Neural cell (in vitro differentiated cells): ENCODE data around the gene RSU1. TPM values are rescaled to one million over a fixed set of nuclear protein-coding genes. Genes with fewer than 3 reads are reported as not detected.
A peak's percentile ranks its signal among the peaks of the same experiment; 100 is the strongest.

Experiments used
- H2AFZ ChIP-seq: fragments of 200-600, 300-800 bp; sonication (generic), shearing (Covaris generic); 2 replicates; pipeline ENCODE4 v1.6.0; 2014; ENCODE audit warnings: low read depth, mild to moderate bottlenecking, antibody characterized with exemption, low read length, moderate library complexity
- H3F3A ChIP-seq: fragments of 200-600 bp; shearing (Covaris generic); 2 replicates; pipeline ENCODE4 v1.6.1; 2016; ENCODE audit warnings: mild to moderate bottlenecking, moderate library complexity, mixed read lengths, antibody characterized with exemption, low read length; ENCODE audit not compliant: insufficient read depth, poor library complexity, severe bottlenecking
- H3K27ac ChIP-seq: fragments of 200-600, 300-800 bp; sonication (generic), shearing (Covaris generic); 2 replicates; pipeline ENCODE4 v1.5.1; 2014; ENCODE audit warnings: mild to moderate bottlenecking, low read length, moderate library complexity
- H3K27me3 ChIP-seq: fragments of 300-800, 200-600 bp; sonication (generic), shearing (Covaris generic); 2 replicates; pipeline ENCODE4 v1.6.0; 2014; ENCODE audit warnings: mild to moderate bottlenecking, low read depth, low read length, moderate library complexity; ENCODE audit not compliant: insufficient read depth
- H3K36me3 ChIP-seq: fragments of 300-800, 200-600 bp; sonication (generic), shearing (Covaris generic); 2 replicates; pipeline ENCODE4 v1.5.1; 2014; ENCODE audit warnings: mild to moderate bottlenecking, antibody characterized with exemption, low read length, moderate library complexity; ENCODE audit not compliant: insufficient read depth
- H3K4me2 ChIP-seq: fragments of 300-800, 200-600 bp; sonication (generic), shearing (Covaris generic); 2 replicates; pipeline ENCODE4 v1.6.0; 2014; ENCODE audit warnings: mild to moderate bottlenecking, low read length
- H3K4me3 ChIP-seq: fragments of 300-800, 200-600 bp; sonication (generic), shearing (Covaris generic); 2 replicates; pipeline ENCODE4 v1.5.1; 2014; ENCODE audit warnings: mild to moderate bottlenecking, low read length, moderate library complexity
- H3K79me2 ChIP-seq: fragments of 200-600 bp; shearing (Covaris generic); replicated peaks from 2 replicates; pipeline ENCODE4 v1.6.0; 2014; ENCODE audit warnings: mild to moderate bottlenecking, low read length, moderate library complexity; ENCODE audit not compliant: insufficient read depth
- H3K9ac ChIP-seq: fragments of 300-800, 200-600 bp; sonication (generic), shearing (Covaris generic); 2 replicates; pipeline ENCODE4 v1.6.1; 2016; ENCODE audit warnings: mild to moderate bottlenecking, low read length, mixed read lengths
- H3K9me2 ChIP-seq: fragments of 200-600 bp; shearing (Covaris generic); 2 replicates; pipeline ENCODE4 v1.6.1; 2016; ENCODE audit warnings: mild to moderate bottlenecking, low read length, mixed read lengths; ENCODE audit not compliant: insufficient read depth
- H3K9me3 ChIP-seq: fragments of 200-600, 300-800 bp; sonication (generic), shearing (Covaris generic); 2 replicates; pipeline ENCODE4 v1.6.1; 2016; ENCODE audit warnings: mild to moderate bottlenecking, mixed run types, low read length, moderate library complexity, mixed read lengths
- H4K20me1 ChIP-seq: fragments of 200-600 bp; shearing (Covaris generic); 2 replicates; pipeline ENCODE4 v1.6.1; 2016; ENCODE audit warnings: mild to moderate bottlenecking, mixed run types; ENCODE audit not compliant: insufficient read depth
- EP300 ChIP-seq: fragments of 450-650 bp; conservative IDR thresholded peaks from 2 replicates; pipeline ENCODE4 v1.6.1; 2014; ENCODE audit warnings: antibody characterized with exemption, mild to moderate bottlenecking, moderate library complexity; ENCODE audit not compliant: poor library complexity, severe bottlenecking
- EZH2 ChIP-seq: fragments of 200-600, 300-800 bp; shearing (Covaris generic), sonication (generic); IDR thresholded peaks from 2 replicates; pipeline ENCODE4 v1.6.1; 2014; ENCODE audit warnings: antibody characterized with exemption, low read length, borderline replicate concordance, mild to moderate bottlenecking; ENCODE audit not compliant: insufficient read depth, poor library complexity, severe bottlenecking
- MXI1 ChIP-seq: fragments of 450-650 bp; conservative IDR thresholded peaks from 2 replicates; pipeline ENCODE4 v1.6.1; 2014; ENCODE audit warnings: antibody characterized with exemption, mild to moderate bottlenecking; ENCODE audit not compliant: poor library complexity, severe bottlenecking
- POLR2AphosphoS5 ChIP-seq: IDR thresholded peaks from 2 replicates; pipeline ENCODE4 v1.6.1; 2012
- RAD21 ChIP-seq: fragments of 450-650 bp; conservative IDR thresholded peaks from 2 replicates; pipeline ENCODE4 v1.6.1; 2014; ENCODE audit warnings: antibody characterized with exemption, mild to moderate bottlenecking, moderate library complexity
- SMC3 ChIP-seq: fragments of 450-650 bp; conservative IDR thresholded peaks from 2 replicates; pipeline ENCODE4 v1.6.1; 2014; ENCODE audit warnings: antibody characterized with exemption, mild to moderate bottlenecking, moderate library complexity; ENCODE audit not compliant: poor library complexity
- TAF1 ChIP-seq: IDR thresholded peaks from 2 replicates; pipeline ENCODE4 v1.6.1; 2012; ENCODE audit warnings: low read depth
- polyA plus RNA-seq: library from polyadenylated mRNA; depleted of rRNA; stranded (reverse); fragments of >200 nt; gene quantifications from 2 replicates; pipeline ENCODE4 v1.2.3, GENCODE V29; 2014
- TF ChIP-seq, protein P1 (sequence below): IDR thresholded peaks from 2 replicates; pipeline ENCODE4 v1.6.1; 2012; ENCODE audit warnings: borderline replicate concordance
- TF ChIP-seq, protein P2 (sequence below): fragments of 450-650 bp; IDR thresholded peaks from 2 replicates; pipeline ENCODE4 v1.5.1; 2014; ENCODE audit warnings: antibody characterized with exemption, mild to moderate bottlenecking, moderate library complexity; ENCODE audit not compliant: poor library complexity, severe bottlenecking

The RSU1 gene
- polyA plus RNA-seq, 1 donor from 2014 or later, result 18.7 TPM

DNA sequence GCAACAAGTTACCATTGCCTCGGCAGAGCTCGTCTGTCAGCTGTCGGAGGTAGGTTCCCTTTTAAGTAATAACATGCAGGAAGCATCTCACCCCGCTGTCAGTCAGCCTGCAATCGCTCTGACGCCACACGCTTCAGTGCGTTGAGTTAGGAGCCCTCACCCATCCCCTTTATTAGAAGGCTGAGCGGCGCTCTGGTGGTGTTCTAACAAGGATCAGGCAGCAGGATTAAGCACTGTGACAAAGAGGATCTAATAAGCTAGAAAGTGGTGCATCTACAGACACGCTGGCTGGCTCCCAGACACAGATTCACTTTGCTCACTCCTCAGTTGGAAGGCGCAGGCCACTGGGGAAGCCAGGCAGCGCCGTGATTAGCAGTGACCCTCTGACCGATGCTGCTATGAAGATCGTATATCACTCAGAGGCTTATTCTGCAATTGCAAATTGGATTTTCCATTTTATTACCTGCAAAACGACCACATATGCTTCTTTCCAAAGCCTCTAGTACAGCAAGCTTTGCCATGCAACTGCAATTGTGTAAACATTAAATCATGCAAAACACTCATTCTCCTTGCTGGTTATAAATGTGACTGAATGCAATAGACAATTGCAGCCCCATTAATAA lies 117.7 kb downstream of the RSU1 start:
- H3K79me2 ChIP-seq, result no peaks in the 10 kb centered on the region
- H2AFZ ChIP-seq, result no peak overlapping the region
- H3K9me3 ChIP-seq, result peaks cover 5% of the 10 kb centered on the region
- no peaks in the 10 kb centered on the region for H3F3A ChIP-seq
- H3K27ac ChIP-seq, result peak overlapping the region; percentile 75
- H3K27me3 ChIP-seq, result no peaks in the 10 kb centered on the region
- no peaks in the 10 kb centered on the region for H4K20me1 ChIP-seq
- H3K36me3 ChIP-seq, result no peaks in the 10 kb centered on the region
- H3K4me3 ChIP-seq, result peak overlapping the region; percentile 35
- TF ChIP-seq, protein P1, sequence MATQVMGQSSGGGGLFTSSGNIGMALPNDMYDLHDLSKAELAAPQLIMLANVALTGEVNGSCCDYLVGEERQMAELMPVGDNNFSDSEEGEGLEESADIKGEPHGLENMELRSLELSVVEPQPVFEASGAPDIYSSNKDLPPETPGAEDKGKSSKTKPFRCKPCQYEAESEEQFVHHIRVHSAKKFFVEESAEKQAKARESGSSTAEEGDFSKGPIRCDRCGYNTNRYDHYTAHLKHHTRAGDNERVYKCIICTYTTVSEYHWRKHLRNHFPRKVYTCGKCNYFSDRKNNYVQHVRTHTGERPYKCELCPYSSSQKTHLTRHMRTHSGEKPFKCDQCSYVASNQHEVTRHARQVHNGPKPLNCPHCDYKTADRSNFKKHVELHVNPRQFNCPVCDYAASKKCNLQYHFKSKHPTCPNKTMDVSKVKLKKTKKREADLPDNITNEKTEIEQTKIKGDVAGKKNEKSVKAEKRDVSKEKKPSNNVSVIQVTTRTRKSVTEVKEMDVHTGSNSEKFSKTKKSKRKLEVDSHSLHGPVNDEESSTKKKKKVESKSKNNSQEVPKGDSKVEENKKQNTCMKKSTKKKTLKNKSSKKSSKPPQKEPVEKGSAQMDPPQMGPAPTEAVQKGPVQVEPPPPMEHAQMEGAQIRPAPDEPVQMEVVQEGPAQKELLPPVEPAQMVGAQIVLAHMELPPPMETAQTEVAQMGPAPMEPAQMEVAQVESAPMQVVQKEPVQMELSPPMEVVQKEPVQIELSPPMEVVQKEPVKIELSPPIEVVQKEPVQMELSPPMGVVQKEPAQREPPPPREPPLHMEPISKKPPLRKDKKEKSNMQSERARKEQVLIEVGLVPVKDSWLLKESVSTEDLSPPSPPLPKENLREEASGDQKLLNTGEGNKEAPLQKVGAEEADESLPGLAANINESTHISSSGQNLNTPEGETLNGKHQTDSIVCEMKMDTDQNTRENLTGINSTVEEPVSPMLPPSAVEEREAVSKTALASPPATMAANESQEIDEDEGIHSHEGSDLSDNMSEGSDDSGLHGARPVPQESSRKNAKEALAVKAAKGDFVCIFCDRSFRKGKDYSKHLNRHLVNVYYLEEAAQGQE, result no peak
- peak; percentile 31 for TF ChIP-seq RAD21
- TF ChIP-seq EZH2, result no peak
- TF ChIP-seq TAF1, result no peak
- peak; percentile 82 for TF ChIP-seq EP300
- TF ChIP-seq SMC3, result no peak
- TF ChIP-seq MXI1, result peak; percentile 31
- peak; percentile 65 for TF ChIP-seq POLR2AphosphoS5
- TF ChIP-seq, protein P2, sequence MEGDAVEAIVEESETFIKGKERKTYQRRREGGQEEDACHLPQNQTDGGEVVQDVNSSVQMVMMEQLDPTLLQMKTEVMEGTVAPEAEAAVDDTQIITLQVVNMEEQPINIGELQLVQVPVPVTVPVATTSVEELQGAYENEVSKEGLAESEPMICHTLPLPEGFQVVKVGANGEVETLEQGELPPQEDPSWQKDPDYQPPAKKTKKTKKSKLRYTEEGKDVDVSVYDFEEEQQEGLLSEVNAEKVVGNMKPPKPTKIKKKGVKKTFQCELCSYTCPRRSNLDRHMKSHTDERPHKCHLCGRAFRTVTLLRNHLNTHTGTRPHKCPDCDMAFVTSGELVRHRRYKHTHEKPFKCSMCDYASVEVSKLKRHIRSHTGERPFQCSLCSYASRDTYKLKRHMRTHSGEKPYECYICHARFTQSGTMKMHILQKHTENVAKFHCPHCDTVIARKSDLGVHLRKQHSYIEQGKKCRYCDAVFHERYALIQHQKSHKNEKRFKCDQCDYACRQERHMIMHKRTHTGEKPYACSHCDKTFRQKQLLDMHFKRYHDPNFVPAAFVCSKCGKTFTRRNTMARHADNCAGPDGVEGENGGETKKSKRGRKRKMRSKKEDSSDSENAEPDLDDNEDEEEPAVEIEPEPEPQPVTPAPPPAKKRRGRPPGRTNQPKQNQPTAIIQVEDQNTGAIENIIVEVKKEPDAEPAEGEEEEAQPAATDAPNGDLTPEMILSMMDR, result no peak
- peak overlapping the region; percentile 1 for H3K4me2 ChIP-seq
- peak overlapping the region; percentile 39 for H3K9ac ChIP-seq
- no peaks in the 10 kb centered on the region for H3K9me2 ChIP-seq

DNA sequence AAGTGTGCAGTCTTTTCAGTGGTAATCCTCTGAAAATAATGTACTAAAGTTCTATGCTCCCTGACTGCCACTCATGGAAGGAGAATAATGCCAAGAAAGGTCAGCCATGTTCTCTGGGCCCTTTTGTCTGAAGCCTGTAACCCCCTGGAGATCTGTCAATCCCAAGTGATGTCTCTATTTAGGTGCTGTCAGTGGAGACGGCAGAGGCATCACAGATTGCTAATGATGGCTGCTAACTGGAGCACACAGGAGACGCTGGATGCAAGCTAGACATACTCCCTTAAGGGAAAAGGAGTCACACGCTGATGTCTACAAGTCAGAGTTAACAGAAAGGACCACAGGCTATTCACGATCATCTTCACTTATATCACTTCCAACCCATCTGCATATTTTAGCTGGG lies 118.8 kb downstream of the RSU1 start:
- H3K4me2 ChIP-seq, result no peak overlapping the region

More for the DNA sequence above, 118.8 kb downstream of the RSU1 start:
- Histone ChIP-seq H2AFZ (no peak overlapping the region), H3K79me2 (no peaks in the 10 kb centered on the region), H3F3A (no peaks in the 10 kb centered on the region), H3K27me3 (no peaks in the 10 kb centered on the region), H3K9me3 (peaks cover 5% of the 10 kb centered on the region), H3K27ac (peak overlapping the region; percentile 75), H3K36me3 (no peaks in the 10 kb centered on the region), H3K9me2 (no peaks in the 10 kb centered on the region), H4K20me1 (no peaks in the 10 kb centered on the region), H3K9ac (peak overlapping the region; percentile 11), H3K4me3 (peak overlapping the region; percentile 35)
- no peak for TF ChIP-seq SMC3
- TF ChIP-seq, protein P1, result no peak
- TF ChIP-seq POLR2AphosphoS5, result peak; percentile 59
- no peak for TF ChIP-seq TAF1
- peak; percentile 87 for TF ChIP-seq EP300
- TF ChIP-seq MXI1, result no peak
- no peak for TF ChIP-seq RAD21
